Upper lobe of left lung (tissue), 4 donors: Measurements from ENCODE around the gene DVL2.
A peak's percentile ranks its signal among the peaks of the same experiment; 100 is the strongest.

ENCODE experiments used
- CTCF ChIP-seq, 6 experiments: fragments of 450-650 bp in 4 of 6; fragments of 200-600 bp in 2 of 6; sonication (generic) in 2 of 6; IDR thresholded peaks; one replicate each; pipeline ENCODE4 v1.5.1; 2016 to 2019; ENCODE audit warnings: antibody characterized with exemption in 6 of 6
- POLR2AphosphoS5 ChIP-seq, 2 donors: sonication (generic); formaldehyde crosslinking; IDR thresholded peaks; one replicate each; pipeline ENCODE4 v1.5.1; 2017; ENCODE audit warnings: antibody characterized with exemption in 2 of 2

- TF ChIP-seq CTCF (IDR thresholded peaks at IDR 0.05) (peak in 4 of 6 experiments; percentile 19 to 36 (median 28)), POLR2AphosphoS5 (IDR thresholded peaks at IDR 0.05) (no peak)
These were observed 20.4 kb downstream of the DVL2 start for GRCh38 chr17:7213895-7214299.
